H9 (cell line): ENCODE results near the gene CPNE5. TPM values are rescaled to one million over a fixed set of nuclear protein-coding genes. Genes with fewer than 3 reads are reported as not detected.

Experiments
- DNase-seq: peaks from one replicate; pipeline ENCODE4 v3.0.0-alpha.2; 2017
- H2AFZ ChIP-seq: one replicate; pipeline ENCODE4 v1.6.1; 2013; ENCODE audit warnings: mild to moderate bottlenecking, low read length, control low read depth, moderate library complexity
- H2AK5ac ChIP-seq: 2 replicates; pipeline ENCODE4 v1.6.1; 2013; ENCODE audit warnings: low read length, control low read depth, mixed read lengths; ENCODE audit not compliant: insufficient read length
- H2BK120ac ChIP-seq: one replicate; pipeline ENCODE4 v1.6.1; 2013; ENCODE audit warnings: low read depth, mild to moderate bottlenecking, low read length, control low read depth, inconsistent platforms; ENCODE audit not compliant: poor library complexity, severe bottlenecking
- H2BK12ac ChIP-seq: 2 replicates; pipeline ENCODE4 v1.6.1; 2013; ENCODE audit warnings: low read length, control low read depth, mixed read lengths, low read depth; ENCODE audit not compliant: insufficient read length
- H2BK15ac ChIP-seq: 2 replicates; pipeline ENCODE4 v1.6.1; 2013; ENCODE audit warnings: low read depth, low read length, control low read depth
- H2BK20ac ChIP-seq: one replicate; pipeline ENCODE4 v1.6.1; 2013; ENCODE audit warnings: low read depth, mild to moderate bottlenecking, low read length, control low read depth, inconsistent platforms; ENCODE audit not compliant: poor library complexity, severe bottlenecking
- H2BK5ac ChIP-seq: 2 replicates; pipeline ENCODE4 v1.6.1; 2013; ENCODE audit warnings: low read length, control low read depth, mixed read lengths; ENCODE audit not compliant: insufficient read length
- H3K14ac ChIP-seq: 2 replicates; pipeline ENCODE4 v1.6.1; 2013; ENCODE audit warnings: low read length, control low read depth; ENCODE audit not compliant: insufficient read depth
- H3K18ac ChIP-seq: 2 replicates; pipeline ENCODE4 v1.6.1; 2013; ENCODE audit warnings: low read depth, mild to moderate bottlenecking, mixed read lengths, low read length, control low read depth; ENCODE audit not compliant: insufficient read length
- H3K23ac ChIP-seq: 2 replicates; pipeline ENCODE4 v1.6.1; 2013; ENCODE audit warnings: low read length, control low read depth, mixed read lengths, low read depth; ENCODE audit not compliant: insufficient read length
- H3K23me2 ChIP-seq: 2 replicates; pipeline ENCODE4 v1.6.1; 2013; ENCODE audit warnings: low read depth, mild to moderate bottlenecking, mixed read lengths, low read length, control low read depth; ENCODE audit not compliant: insufficient read length, poor library complexity, severe bottlenecking
- H3K27ac ChIP-seq: 2 replicates; pipeline ENCODE4 v1.5.1; 2013; ENCODE audit warnings: low read length, control low read depth, mixed read lengths, low read depth; ENCODE audit not compliant: insufficient read length
- H3K27me3 ChIP-seq: 2 replicates; pipeline ENCODE4 v1.6.1; 2013; ENCODE audit warnings: low read length, control low read depth, inconsistent platforms; ENCODE audit not compliant: insufficient read depth
- H3K4ac ChIP-seq: 2 replicates; pipeline ENCODE4 v1.6.1; 2013; ENCODE audit warnings: low read depth, mild to moderate bottlenecking, control low read depth, inconsistent platforms, low read length, moderate library complexity
- H3K4me1 ChIP-seq: 2 replicates; pipeline ENCODE4 v1.6.1; 2013; ENCODE audit warnings: low read length, control low read depth, inconsistent platforms; ENCODE audit not compliant: insufficient read depth
- H3K4me2 ChIP-seq: 2 replicates; pipeline ENCODE4 v1.6.1; 2013; ENCODE audit warnings: low read length, control low read depth, mixed read lengths; ENCODE audit not compliant: insufficient read length, insufficient read depth
- H3K56ac ChIP-seq: 2 replicates; pipeline ENCODE4 v1.6.1; 2013; ENCODE audit warnings: low read depth, mild to moderate bottlenecking, mixed read lengths, low read length, control low read depth; ENCODE audit not compliant: insufficient read length
- H3K79me1 ChIP-seq: 2 replicates; pipeline ENCODE4 v1.6.1; 2013; ENCODE audit warnings: low read depth, mild to moderate bottlenecking, moderate library complexity, low read length, control low read depth, inconsistent platforms; ENCODE audit not compliant: insufficient read depth, poor library complexity, severe bottlenecking
- H3K79me2 ChIP-seq: 2 replicates; pipeline ENCODE4 v1.6.1; 2013; ENCODE audit warnings: low read length, control low read depth, inconsistent platforms; ENCODE audit not compliant: insufficient read depth
- H3K9ac ChIP-seq: 2 replicates; pipeline ENCODE4 v1.6.1; 2013; ENCODE audit warnings: low read length, control low read depth, mixed read lengths; ENCODE audit not compliant: insufficient read length; ENCODE audit errors: extremely low read depth
- H3K9me3 ChIP-seq: one replicate; pipeline ENCODE4 v1.6.1; 2013; ENCODE audit warnings: low read depth, low read length, inconsistent platforms; ENCODE audit not compliant: control insufficient read depth
- H3T11ph ChIP-seq: one replicate; pipeline ENCODE4 v1.6.1; 2013; ENCODE audit warnings: mild to moderate bottlenecking, low read length, control low read depth, inconsistent platforms
- H4K20me1 ChIP-seq: one replicate; pipeline ENCODE4 v1.6.1; 2013; ENCODE audit not compliant: control insufficient read depth, insufficient read length, insufficient read depth
- H4K5ac ChIP-seq: 2 replicates; pipeline ENCODE4 v1.6.1; 2013; ENCODE audit warnings: low read depth, mild to moderate bottlenecking, mixed read lengths, low read length, control low read depth; ENCODE audit not compliant: insufficient read length
- H4K8ac ChIP-seq: replicated peaks from 2 replicates; pipeline ENCODE4 v1.6.1; 2013; ENCODE audit warnings: low read length, control low read depth, mixed read lengths, low read depth; ENCODE audit not compliant: insufficient read length
- H4K91ac ChIP-seq: 2 replicates; pipeline ENCODE4 v1.6.1; 2013; ENCODE audit warnings: low read depth, mild to moderate bottlenecking, moderate library complexity, mixed read lengths, low read length, control low read depth; ENCODE audit not compliant: insufficient read length
- H3K27ac Mint-ChIP-seq, 3 experiments: 2 replicates in 2 of 3; 3 replicates in 1 of 3; pipeline ENCODE4 v1.8.0; 2020 to 2021; ENCODE audit warnings: mixed read lengths in 3 of 3, mild to moderate bottlenecking in 1 of 3, moderate library complexity in 1 of 3
- H3K27me3 Mint-ChIP-seq: 2 replicates; pipeline ENCODE4 v1.8.0; 2021; ENCODE audit warnings: low read depth, mild to moderate bottlenecking, moderate library complexity, mixed read lengths
- H3K36me3 Mint-ChIP-seq, 3 experiments: 2 replicates in 2 of 3; 3 replicates in 1 of 3; pipeline ENCODE4 v1.8.0; 2020 to 2021; ENCODE audit warnings: low read depth in 3 of 3, mixed read lengths in 3 of 3; ENCODE audit not compliant: insufficient read depth in 1 of 3
- H3K4me1 Mint-ChIP-seq, 2 experiments: 2 replicates each; pipeline ENCODE4 v1.8.0; 2020; ENCODE audit warnings: mixed read lengths in 2 of 2
- H3K4me3 Mint-ChIP-seq, 2 experiments: 2 replicates in 1 of 2; 3 replicates in 1 of 2; pipeline ENCODE4 v1.8.0; 2020 to 2021; ENCODE audit warnings: mild to moderate bottlenecking in 2 of 2, mixed read lengths in 2 of 2, moderate library complexity in 1 of 2
- H3K9me3 Mint-ChIP-seq, 2 experiments: 2 replicates in 1 of 2; 3 replicates in 1 of 2; pipeline ENCODE4 v1.8.0; 2020; ENCODE audit warnings: mild to moderate bottlenecking in 2 of 2, mixed read lengths in 2 of 2, moderate library complexity in 1 of 2
- WGBS: extraction: QIAGEN DNeasy Blood & Tissue Kit; methylation state at CpG from one replicate; pipeline ENCODE4 v1.1.7; 2013; ENCODE audit warnings: missing lambda C conversion rate, low lambda C conversion rate, mixed read lengths; ENCODE audit not compliant: insufficient read length; ENCODE audit errors: extremely low coverage; 5-methylcytosine and 5-hydroxymethylcytosine counted together
- total RNA-seq: library from RNA; stranded (reverse); gene quantifications from 2 replicates; pipeline ENCODE4 v1.2.1, GENCODE V29; 2021
- TF ChIP-seq, protein P1 (sequence below): fragments of 200-600 bp; sonication (generic); conservative IDR thresholded peaks from 3 replicates; pipeline ENCODE4 v1.8.0; 2021; ENCODE audit warnings: antibody characterized with exemption, mild to moderate bottlenecking

CPNE5 gene
- total RNA-seq, 1 experiment from 2014 or later: 0.52 TPM

GRCh38 chr6:36817176-36817817 lies 21.9 kb downstream of the CPNE5 start:
- H3K14ac ChIP-seq: no peak overlapping the region
- H3T11ph ChIP-seq: no peak overlapping the region
- Mint-ChIP-seq H3K4me1 (peaks cover 20 to 34% of the 10 kb centered on the region in 2 experiments), H3K36me3 (no peaks in the 10 kb centered on the region; a peak in 1 of 7 replicates), H3K4me3 (no peak overlapping the region), H3K9me3 (no peaks in the 10 kb centered on the region), H3K27ac (no peak overlapping the region), H3K27me3 (peaks cover 21% of the 10 kb centered on the region)
- no peak overlapping the region for H2AFZ ChIP-seq
- no peak overlapping the region for H3K23ac ChIP-seq
- no peaks in the 10 kb centered on the region for H3K27me3 ChIP-seq
- DNase-seq: no peak
- no peaks in the 10 kb centered on the region for H3K23me2 ChIP-seq
- no peak overlapping the region for H2BK15ac ChIP-seq
- H3K4me2 ChIP-seq: no peak overlapping the region
- H3K18ac ChIP-seq: no peak overlapping the region
- TF ChIP-seq, protein P1, sequence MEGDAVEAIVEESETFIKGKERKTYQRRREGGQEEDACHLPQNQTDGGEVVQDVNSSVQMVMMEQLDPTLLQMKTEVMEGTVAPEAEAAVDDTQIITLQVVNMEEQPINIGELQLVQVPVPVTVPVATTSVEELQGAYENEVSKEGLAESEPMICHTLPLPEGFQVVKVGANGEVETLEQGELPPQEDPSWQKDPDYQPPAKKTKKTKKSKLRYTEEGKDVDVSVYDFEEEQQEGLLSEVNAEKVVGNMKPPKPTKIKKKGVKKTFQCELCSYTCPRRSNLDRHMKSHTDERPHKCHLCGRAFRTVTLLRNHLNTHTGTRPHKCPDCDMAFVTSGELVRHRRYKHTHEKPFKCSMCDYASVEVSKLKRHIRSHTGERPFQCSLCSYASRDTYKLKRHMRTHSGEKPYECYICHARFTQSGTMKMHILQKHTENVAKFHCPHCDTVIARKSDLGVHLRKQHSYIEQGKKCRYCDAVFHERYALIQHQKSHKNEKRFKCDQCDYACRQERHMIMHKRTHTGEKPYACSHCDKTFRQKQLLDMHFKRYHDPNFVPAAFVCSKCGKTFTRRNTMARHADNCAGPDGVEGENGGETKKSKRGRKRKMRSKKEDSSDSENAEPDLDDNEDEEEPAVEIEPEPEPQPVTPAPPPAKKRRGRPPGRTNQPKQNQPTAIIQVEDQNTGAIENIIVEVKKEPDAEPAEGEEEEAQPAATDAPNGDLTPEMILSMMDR: no peak
- peaks cover 3% of the 10 kb centered on the region; the same call in 1 of the 2 replicates for H3K4me1 ChIP-seq
- no peak overlapping the region for H3K56ac ChIP-seq
- no CpG with 5 or more reads among the region's 9 CpGs for WGBS
- no peak overlapping the region for H4K5ac ChIP-seq
- no peaks in the 10 kb centered on the region for H3K79me1 ChIP-seq
- H4K20me1 ChIP-seq: no peaks in the 10 kb centered on the region
- no peaks in the 10 kb centered on the region for H3K9me3 ChIP-seq
- H2BK12ac ChIP-seq: no peak overlapping the region
- no peak overlapping the region for H3K9ac ChIP-seq
- H3K4ac ChIP-seq: no peak overlapping the region
- H3K79me2 ChIP-seq: no peaks in the 10 kb centered on the region
- no peak overlapping the region for H4K8ac ChIP-seq
- H2AK5ac ChIP-seq: no peak overlapping the region
- H3K27ac ChIP-seq: no peak overlapping the region
- no peak overlapping the region for H2BK5ac ChIP-seq
- no peak overlapping the region for H4K91ac ChIP-seq
- no peak overlapping the region for H2BK20ac ChIP-seq
- H2BK120ac ChIP-seq: no peak overlapping the region
